NCI-H526 (cell line): ENCODE data around the gene TP53RK.
A peak's percentile ranks its signal among the peaks of the same experiment; 100 is the strongest.

Experiments used
- DNase-seq, 2 experiments: peaks; one replicate each; lab custom pipeline; 2025; lab: John Stamatoyannopoulos, UW

TP53RK gene

GRCh38 chr20:46706242-46706641 is 17.0 kb upstream of the TP53RK start:
- DNase-seq = no peak

DNA sequence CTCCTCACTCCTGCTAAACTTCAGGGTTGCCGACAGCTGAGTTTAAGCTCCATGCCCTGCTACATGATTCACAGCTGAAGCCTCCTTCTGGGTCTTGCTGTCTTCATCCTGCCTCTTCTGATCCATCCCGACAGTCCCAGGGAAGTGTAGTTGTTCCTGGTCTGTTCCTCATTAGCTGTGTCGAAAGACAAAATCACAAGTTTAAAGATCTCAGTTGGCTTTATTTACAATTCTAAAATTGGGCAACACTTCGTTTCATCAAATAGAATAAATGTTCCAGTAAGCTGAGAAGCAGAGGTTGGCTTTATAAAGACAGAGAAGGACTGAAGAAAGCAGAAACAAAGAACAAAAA is 16.1 kb upstream of the TP53RK start:
- no peak for DNase-seq

- no peak for DNase-seq
Measured at GRCh38 chr20:46704714-46705377, 15.6 kb upstream of the TP53RK start.

- DNase-seq = no peak
Measured at GRCh38 chr20:46703435-46703834, 14.2 kb upstream of the TP53RK start.

GRCh38 chr20:46702447-46703203 is 13.4 kb upstream of the TP53RK start:
- no peak for DNase-seq

DNA sequence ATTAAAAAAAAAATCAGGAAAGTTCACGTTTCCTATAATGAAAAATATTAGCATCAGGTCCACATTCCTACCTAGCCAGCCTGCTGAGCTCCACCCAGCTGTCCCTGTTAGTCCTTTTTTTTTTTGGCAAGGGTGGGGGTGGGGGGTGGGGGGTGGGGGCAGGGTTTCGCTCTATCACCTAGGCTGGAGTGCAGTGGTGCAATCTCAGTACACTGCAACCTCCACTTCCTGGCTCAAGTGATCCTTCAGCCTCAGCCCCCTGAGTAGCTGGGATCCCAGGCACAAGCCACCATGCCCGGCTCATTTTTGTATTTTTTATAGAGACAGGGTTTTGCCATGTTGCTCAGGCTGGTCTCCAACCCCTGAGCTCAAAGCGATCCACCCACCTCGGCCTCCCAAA is 12.7 kb upstream of the TP53RK start:
- DNase-seq = no peak

DNA sequence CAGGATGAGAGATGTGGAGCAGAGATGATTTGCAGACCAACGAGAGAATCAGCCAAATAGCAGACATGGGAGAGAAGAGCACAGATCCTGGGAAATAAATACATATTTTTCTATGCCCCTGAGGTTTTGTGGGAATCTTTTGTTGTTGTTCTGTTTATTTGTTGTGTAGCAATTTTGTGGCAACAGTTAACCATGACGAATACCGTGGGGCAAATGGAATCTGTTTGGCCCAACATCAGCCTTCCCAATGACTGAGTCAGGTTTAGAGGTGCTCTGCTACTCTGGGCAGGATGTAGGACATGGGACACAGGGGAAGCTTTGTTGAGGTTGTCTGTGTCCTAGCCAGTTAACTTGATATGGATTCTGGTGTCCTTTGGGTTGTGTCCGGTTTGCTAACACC is 12.3 kb upstream of the TP53RK start:
- no peak for DNase-seq

DNA sequence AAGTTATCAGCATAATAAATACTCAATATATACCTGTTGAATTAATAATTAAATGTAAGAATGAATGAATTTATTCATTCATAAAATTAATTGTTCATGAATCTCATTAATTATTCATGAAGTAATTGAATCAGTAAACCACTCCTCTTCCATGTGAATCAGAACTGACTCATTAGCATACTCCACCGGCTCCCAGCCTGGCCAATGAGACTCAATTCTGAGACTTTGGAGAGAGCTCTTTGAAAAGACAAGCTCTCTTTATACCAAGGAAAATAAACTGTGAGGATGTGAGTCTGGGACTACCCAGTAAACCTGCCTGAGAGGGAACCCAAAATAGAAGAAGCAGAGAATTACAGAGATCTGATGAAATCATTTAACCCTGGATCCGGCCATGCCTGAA is 11.8 kb upstream of the TP53RK start:
- no peak for DNase-seq

DNA sequence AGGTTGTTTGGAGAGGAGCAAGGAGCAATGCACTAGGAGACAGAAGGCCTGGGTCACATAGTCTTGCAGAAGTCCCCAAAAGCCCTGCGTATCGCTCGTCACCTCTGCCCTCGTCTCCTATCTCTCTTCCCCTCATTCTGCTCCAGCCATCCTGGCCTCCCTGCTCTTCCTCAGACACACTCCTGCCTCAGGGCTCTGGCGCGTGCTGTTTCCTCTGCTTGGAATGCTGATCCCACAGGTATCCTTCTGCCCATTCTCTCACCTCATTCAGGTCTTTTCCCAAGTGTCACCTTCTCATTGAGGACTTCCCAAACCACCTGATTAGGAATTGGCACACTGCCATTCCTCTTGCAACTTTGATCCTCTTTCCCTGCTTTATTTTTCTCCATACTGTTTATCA is 11.2 kb upstream of the TP53RK start:
- no peak for DNase-seq

DNA sequence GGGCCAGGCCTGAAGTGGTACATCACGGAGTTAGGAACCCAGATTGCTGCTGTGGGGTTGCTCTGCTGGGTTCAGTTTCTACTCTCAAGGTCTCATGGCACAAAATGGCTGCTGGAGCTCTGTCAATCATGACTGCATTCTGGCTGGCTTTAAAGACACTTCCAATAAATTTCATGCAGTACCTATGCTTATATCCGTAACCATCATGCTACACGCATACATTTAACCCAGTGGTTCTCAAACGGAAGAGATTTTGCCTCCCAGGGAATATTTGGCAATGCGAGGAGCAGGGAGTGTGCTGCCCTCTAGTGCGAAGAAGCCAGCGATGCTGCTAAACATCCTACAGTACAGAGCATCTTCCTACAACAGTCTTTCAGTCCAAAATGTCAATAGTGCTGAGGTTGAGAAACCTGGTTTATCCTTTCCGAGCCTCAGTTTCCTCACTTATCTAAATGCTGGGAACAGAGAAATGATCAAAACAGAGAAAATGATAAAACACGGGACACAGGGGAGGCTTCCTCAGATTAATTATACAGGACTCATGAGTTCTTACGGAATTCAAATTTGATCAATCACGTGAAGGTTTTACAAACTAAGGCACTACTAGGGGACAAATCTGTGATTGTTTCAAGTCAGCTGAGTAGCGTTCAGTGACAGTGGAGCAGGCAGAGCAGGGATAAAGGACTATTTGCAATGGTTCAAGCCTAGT is 10.6 kb upstream of the TP53RK start:
- DNase-seq = peak; percentile 48 to 60

- DNase-seq = no peak
Measured at GRCh38 chr20:46698788-46699187, 9.5 kb upstream of the TP53RK start.

- DNase-seq = no peak
Measured at GRCh38 chr20:46696791-46697279, 7.6 kb upstream of the TP53RK start.

DNA sequence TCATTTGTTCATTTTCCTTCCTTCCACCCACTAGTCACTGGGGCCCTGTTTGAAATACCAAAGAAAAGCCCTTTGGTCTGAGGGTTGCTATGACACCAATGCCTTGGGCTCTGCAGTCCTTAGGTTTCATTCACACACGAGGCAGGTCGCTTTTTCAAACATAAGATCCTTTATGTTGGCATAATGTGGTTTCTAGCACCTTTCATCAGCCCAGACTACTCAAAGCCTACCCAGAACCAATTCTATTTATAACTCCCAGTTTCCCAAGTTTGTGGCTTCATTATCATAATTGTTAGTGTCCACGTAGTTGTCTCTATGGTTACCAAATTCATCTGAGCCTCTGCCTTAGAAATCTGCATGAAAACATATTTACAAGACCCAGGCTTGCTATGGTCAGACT is 6.6 kb upstream of the TP53RK start:
- peak; percentile 60 to 83 for DNase-seq

- peak in 1 of 2 experiments; percentile 19 for DNase-seq
Measured at GRCh38 chr20:46694484-46694883, 5.2 kb upstream of the TP53RK start.

DNA sequence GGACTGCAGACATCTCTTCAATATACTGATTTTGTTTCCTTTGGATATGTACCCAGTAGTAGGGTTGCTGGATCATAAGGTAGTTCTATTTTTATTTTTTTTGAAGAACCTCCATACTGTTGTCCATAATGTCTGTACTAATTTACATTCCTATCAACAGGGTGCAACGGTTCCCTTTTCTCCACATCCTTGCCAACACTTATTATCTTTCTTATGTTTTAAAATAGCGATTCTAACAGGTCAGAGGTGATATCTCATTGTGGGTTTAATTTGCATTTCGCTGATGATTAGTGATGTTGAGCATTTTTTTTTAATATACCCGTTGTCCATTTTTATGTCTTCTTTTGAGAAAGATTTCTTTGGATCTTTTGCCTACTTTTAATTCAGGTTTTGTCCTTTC is 2.0 kb upstream of the TP53RK start:
- no peak for DNase-seq

DNA sequence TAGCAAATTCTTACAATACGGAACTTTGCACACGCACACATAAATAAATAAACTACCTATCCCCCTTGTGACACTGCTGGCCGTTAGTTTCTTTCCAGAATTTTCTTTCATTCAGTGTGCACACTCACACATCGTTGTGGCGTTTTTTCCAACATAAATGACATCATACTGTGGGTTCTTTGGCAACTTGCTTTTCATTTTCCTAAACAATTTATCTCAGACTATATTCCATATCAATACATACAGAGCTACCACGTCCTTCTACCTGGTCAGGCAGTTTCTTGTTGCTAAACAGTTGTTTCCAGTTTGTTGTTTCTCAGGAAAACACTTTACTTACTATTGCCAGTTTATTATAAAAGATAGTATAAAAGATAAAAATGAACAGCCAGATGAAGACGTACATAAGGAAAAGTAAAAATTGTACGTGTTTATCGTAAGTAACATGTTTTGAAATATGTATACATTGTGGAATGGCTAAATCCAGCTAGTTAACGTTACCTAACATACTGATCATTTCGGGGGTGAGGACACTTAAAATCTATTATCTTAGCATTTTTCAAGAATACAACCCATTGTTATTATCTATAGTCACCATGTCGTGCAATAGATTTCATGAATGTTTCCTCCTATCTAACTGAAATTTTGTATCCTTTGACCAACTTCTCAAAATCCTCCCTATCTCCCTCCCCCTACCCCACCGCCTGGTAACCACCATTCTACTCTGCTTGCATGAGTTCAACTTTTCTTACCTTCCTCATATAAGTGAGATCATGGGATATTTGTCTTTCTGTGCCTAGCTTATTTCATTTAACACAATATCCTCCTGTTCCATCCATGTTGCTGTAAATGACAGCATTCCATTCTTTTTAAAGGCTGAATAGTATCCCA is 1.2 kb upstream of the TP53RK start:
- no peak for DNase-seq

GRCh38 chr20:46689754-46690085 is 476 bp upstream of the TP53RK start:
- DNase-seq = no peak

GRCh38 chr20:46688151-46689081 is 828 bp downstream of the TP53RK start:
- peak in 1 of 2 experiments; percentile 51 for DNase-seq

GRCh38 chr20:46683939-46684750 is 5.1 kb downstream of the TP53RK start:
- peak; percentile 55 to 64 for DNase-seq

- no peak for DNase-seq
Measured at GRCh38 chr20:46683668-46683938, 5.6 kb downstream of the TP53RK start.
